ENCODE data around the gene MAOA. TPM values are rescaled to one million over a fixed set of nuclear protein-coding genes. Genes with fewer than 3 reads are reported as not detected.

MAOA gene
- total RNA-seq, 2 experiments from 2014 or later: 0.10 to 0.12 TPM

GRCh38 chrX:43733699-43734098 is 77.6 kb downstream of the MAOA start:
- H3K27ac Mint-ChIP-seq: no peak overlapping the region
- ChIA-PET POLR2A (no interaction called here), CTCF (no interaction called here)
- no peaks in the 10 kb centered on the region for H3K36me3 Mint-ChIP-seq (ENCODE audit: low read depth)
- DNase-seq: no peak
- no peaks in the 10 kb centered on the region for H3K27me3 Mint-ChIP-seq
- no peaks in the 10 kb centered on the region for H3K4me1 Mint-ChIP-seq
- no peak overlapping the region for H3K4me3 Mint-ChIP-seq
- H3K9me3 Mint-ChIP-seq: no peaks in the 10 kb centered on the region

- ChIA-PET CTCF (no interaction called here), POLR2A (no interaction called here)
- Mint-ChIP-seq H3K27me3 (no peaks in the 10 kb centered on the region), H3K4me1 (no peaks in the 10 kb centered on the region), H3K27ac (no peak overlapping the region), H3K9me3 (no peaks in the 10 kb centered on the region), H3K4me3 (no peak overlapping the region), H3K36me3 (ENCODE audit: low read depth) (no peaks in the 10 kb centered on the region)
- no peak for DNase-seq
Measured at GRCh38 chrX:43734444-43734843, 78.3 kb downstream of the MAOA start.

DNA sequence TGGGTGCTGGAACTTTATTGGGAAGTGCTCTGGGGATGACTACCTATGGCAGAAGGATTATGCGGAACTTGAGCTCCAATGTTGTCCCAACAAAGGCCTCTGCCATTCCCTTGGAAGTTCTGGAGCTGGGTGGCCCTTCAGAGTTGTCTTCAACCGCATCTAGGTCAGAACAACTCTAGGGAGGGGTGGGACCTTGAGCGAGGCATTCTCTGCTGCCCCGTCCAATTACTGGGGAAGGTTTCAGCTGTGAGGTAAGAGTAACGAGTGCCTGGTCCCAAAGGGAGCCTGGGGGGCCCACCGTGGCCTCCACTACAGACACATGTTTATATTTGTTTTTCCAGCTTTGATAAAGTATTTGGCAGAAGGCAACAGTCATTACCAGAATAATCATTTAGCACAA is 79.4 kb downstream of the MAOA start:
- no peak for DNase-seq
- Mint-ChIP-seq H3K27ac (no peak overlapping the region), H3K36me3 (ENCODE audit: low read depth) (no peaks in the 10 kb centered on the region), H3K27me3 (no peaks in the 10 kb centered on the region), H3K9me3 (no peaks in the 10 kb centered on the region), H3K4me3 (no peak overlapping the region), H3K4me1 (no peaks in the 10 kb centered on the region)
- CTCF ChIA-PET: interaction anchor here (0.6 to 1.2 kb wide), 2 partner anchors 15 to 886 kb away, joined by 4 read pairs; no protein-coding TSS in a partner anchor
- POLR2A ChIA-PET: no interaction called here

GRCh38 chrX:43735957-43736356 is 79.9 kb downstream of the MAOA start:
- Mint-ChIP-seq H3K9me3 (no peaks in the 10 kb centered on the region), H3K36me3 (ENCODE audit: low read depth) (no peaks in the 10 kb centered on the region), H3K4me3 (no peak overlapping the region), H3K27me3 (no peaks in the 10 kb centered on the region), H3K27ac (no peak overlapping the region), H3K4me1 (no peaks in the 10 kb centered on the region)
- ChIA-PET POLR2A (no interaction called here), CTCF (interaction anchor here (0.6 to 1.2 kb wide), 3 partner anchors 14 to 887 kb away, joined by 4 read pairs; no protein-coding TSS in a partner anchor)
- DNase-seq: no peak

- H3K36me3 Mint-ChIP-seq (ENCODE audit: low read depth): no peaks in the 10 kb centered on the region
- H3K4me3 Mint-ChIP-seq: no peak overlapping the region
- ChIA-PET POLR2A (no interaction called here), CTCF (interaction anchor here (2.2 kb wide), 1 partner anchor 8 kb away, joined by 5 read pairs; no protein-coding TSS in a partner anchor)
- no peaks in the 10 kb centered on the region for H3K27me3 Mint-ChIP-seq
- no peak for DNase-seq
- no peaks in the 10 kb centered on the region for H3K4me1 Mint-ChIP-seq
- H3K27ac Mint-ChIP-seq: no peak overlapping the region
- no peaks in the 10 kb centered on the region for H3K9me3 Mint-ChIP-seq
Measured at GRCh38 chrX:43741843-43742573, 85.9 kb downstream of the MAOA start.

GRCh38 chrX:43743100-43743822 is 87.2 kb downstream of the MAOA start:
- H3K9me3 Mint-ChIP-seq: no peaks in the 10 kb centered on the region
- no peaks in the 10 kb centered on the region for H3K27me3 Mint-ChIP-seq
- H3K27ac Mint-ChIP-seq: no peak overlapping the region
- POLR2A ChIA-PET: no interaction called here
- no peaks in the 10 kb centered on the region for H3K36me3 Mint-ChIP-seq (ENCODE audit: low read depth)
- CTCF ChIA-PET: no interaction called here
- no peak for DNase-seq
- no peaks in the 10 kb centered on the region for H3K4me1 Mint-ChIP-seq
- H3K4me3 Mint-ChIP-seq: no peak overlapping the region

DNA sequence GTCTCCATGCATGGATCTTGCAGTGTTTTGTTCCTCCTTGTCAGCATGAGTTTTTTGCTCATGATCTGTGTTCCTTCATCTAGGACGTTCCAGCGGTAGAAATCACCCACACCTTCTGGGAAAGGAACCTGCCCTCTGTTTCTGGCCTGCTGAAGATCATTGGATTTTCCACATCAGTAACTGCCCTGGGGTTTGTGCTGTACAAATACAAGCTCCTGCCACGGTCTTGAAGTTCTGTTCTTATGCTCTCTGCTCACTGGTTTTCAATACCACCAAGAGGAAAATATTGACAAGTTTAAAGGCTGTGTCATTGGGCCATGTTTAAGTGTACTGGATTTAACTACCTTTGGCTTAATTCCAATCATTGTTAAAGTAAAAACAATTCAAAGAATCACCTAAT is 88.2 kb downstream of the MAOA start:
- Mint-ChIP-seq H3K4me3 (no peak overlapping the region), H3K36me3 (ENCODE audit: low read depth) (no peaks in the 10 kb centered on the region), H3K27me3 (no peaks in the 10 kb centered on the region), H3K9me3 (no peaks in the 10 kb centered on the region), H3K4me1 (no peaks in the 10 kb centered on the region), H3K27ac (no peak overlapping the region)
- ChIA-PET POLR2A (no interaction called here), CTCF (no interaction called here)
- DNase-seq: no peak

DNA sequence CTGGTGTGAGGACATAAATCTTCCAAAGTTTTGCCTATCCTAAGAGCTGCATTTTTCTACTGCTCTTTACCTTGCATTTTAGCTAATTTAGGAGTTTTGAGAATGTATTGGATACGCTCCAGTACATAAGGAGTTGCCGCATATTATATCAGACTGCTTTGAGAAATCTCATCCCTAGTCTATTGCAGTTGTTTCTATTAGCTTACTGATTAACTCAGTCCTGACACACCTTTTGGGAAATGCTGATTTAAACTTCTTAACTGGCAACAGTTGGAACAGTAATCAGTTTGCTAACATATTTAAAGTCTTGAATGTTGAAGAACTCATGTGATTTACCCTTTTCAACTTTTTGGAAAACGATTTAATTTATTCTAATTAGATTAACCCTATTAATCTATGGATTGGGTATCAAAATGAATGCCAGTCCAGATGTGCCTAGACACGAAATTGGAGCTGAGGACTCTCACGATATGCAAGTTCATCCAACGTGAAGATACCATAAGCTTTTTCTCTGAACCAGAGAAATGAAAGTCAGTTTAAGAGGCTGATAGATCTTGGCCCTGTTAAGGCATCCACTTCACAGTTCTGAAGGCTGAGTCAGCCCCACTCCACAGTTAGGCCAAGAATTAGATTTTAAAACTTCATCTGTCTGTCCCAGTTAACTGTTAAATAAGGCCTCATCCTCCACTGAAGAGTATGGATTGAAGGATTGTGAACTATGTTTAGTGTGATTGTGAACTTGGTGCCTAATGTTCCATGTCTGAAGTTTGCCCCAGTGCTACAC is 90.0 kb downstream of the MAOA start:
- Mint-ChIP-seq H3K4me3 (no peak overlapping the region), H3K27ac (no peak overlapping the region), H3K27me3 (no peaks in the 10 kb centered on the region), H3K4me1 (peaks cover 9% of the 10 kb centered on the region), H3K9me3 (no peaks in the 10 kb centered on the region), H3K36me3 (ENCODE audit: low read depth) (no peaks in the 10 kb centered on the region)
- ChIA-PET POLR2A (interaction anchor here (0.7 kb wide), 1 partner anchor 1613 kb away, joined by 5 read pairs; no protein-coding TSS in a partner anchor), CTCF (no interaction called here)
- DNase-seq: no peak

DNA sequence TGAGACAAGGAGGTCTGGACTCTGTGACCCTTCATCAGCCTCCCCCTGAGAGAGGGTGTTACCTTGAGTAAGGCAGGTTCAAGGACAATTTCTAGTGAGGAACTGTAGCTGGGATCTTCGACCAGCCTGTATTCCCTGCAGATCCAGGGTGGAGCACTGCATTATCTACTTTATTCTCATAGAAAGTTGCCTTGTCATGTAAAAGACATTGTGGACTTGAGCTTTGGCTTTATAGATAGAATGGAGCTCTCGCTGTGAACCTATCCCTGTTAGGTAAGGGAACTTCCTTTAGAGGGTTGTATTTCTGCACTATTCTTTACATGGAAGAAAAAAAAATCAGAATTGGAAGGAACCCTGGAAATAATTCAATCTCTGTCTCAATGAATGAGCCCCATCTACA is 91.4 kb downstream of the MAOA start:
- no peak for DNase-seq
- H3K4me3 Mint-ChIP-seq: no peak overlapping the region
- ChIA-PET CTCF (interaction anchor here (1.1 kb wide), 1 partner anchor 38 kb away, joined by 3 read pairs; no protein-coding TSS in a partner anchor), POLR2A (no interaction called here)
- H3K27ac Mint-ChIP-seq: no peak overlapping the region
- H3K4me1 Mint-ChIP-seq: peaks cover 9% of the 10 kb centered on the region
- no peaks in the 10 kb centered on the region for H3K27me3 Mint-ChIP-seq
- H3K36me3 Mint-ChIP-seq (ENCODE audit: low read depth): no peaks in the 10 kb centered on the region
- H3K9me3 Mint-ChIP-seq: no peaks in the 10 kb centered on the region

DNA sequence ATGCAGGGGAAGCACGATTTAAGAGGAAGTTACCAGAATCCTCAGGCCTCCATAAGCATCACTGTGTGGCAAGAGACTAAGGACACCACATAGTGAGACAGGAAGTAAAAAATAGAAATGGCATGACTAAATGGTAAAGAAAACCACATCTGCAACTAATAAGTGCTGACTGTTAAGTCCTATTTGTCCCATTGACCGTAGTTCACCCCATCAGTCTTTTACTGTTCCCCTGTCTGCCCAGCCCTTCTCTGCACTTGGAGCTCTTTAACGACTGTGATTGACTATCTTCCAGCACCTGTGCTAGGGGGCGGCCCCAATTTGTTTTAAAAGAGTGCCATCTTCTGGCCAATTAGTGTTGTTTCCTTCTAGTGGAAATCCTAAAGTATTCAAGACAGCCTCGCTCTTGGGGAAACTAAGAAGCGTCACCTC is 94.2 kb downstream of the MAOA start:
- CTCF ChIA-PET: interaction anchor here (0.5 to 1.3 kb wide), 6 partner anchors 9 to 493 kb away, joined by 3 to 5 read pairs (median 3); no protein-coding TSS in a partner anchor
- no peak overlapping the region for H3K4me3 Mint-ChIP-seq
- peak; percentile 37 for DNase-seq
- H3K4me1 Mint-ChIP-seq: peaks cover 9% of the 10 kb centered on the region
- H3K9me3 Mint-ChIP-seq: no peaks in the 10 kb centered on the region
- no peaks in the 10 kb centered on the region for H3K36me3 Mint-ChIP-seq (ENCODE audit: low read depth)
- no peaks in the 10 kb centered on the region for H3K27me3 Mint-ChIP-seq
- POLR2A ChIA-PET: no interaction called here
- no peak overlapping the region for H3K27ac Mint-ChIP-seq

- Mint-ChIP-seq H3K36me3 (ENCODE audit: low read depth) (no peaks in the 10 kb centered on the region), H3K27ac (no peak overlapping the region), H3K4me3 (no peak overlapping the region), H3K9me3 (no peaks in the 10 kb centered on the region), H3K4me1 (peaks cover 9% of the 10 kb centered on the region), H3K27me3 (no peaks in the 10 kb centered on the region)
- no peak for DNase-seq
- CTCF ChIA-PET: no interaction called here
- POLR2A ChIA-PET: no interaction called here
Measured at GRCh38 chrX:43753637-43754036, 97.5 kb downstream of the MAOA start.

DNA sequence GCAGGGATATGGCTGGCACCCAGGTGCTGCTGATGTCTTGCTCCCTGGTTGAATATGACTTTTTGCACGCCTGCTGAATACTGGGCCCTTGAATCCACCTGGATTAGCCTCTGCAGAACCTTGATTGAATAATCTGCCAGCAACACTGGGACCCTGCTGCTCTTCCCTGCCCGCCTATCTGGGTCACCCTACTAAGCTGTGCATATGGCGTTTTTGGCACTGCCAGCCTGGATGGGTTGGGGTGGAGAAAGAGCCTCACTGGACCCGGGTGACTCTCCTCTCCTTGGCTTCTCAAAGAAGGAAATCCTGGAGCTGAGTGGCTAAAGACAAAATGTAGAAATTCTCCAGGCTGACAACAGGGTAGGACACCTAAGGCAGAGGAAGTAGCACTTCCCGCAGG is 100.0 kb downstream of the MAOA start:
- H3K36me3 Mint-ChIP-seq (ENCODE audit: low read depth): no peaks in the 10 kb centered on the region
- CTCF ChIA-PET: no interaction called here
- no peaks in the 10 kb centered on the region for H3K27me3 Mint-ChIP-seq
- POLR2A ChIA-PET: no interaction called here
- DNase-seq: no peak
- no peaks in the 10 kb centered on the region for H3K9me3 Mint-ChIP-seq
- H3K4me1 Mint-ChIP-seq: no peaks in the 10 kb centered on the region
- no peak overlapping the region for H3K27ac Mint-ChIP-seq
- H3K4me3 Mint-ChIP-seq: no peak overlapping the region

GRCh38 chrX:43758044-43758443 is 101.9 kb downstream of the MAOA start:
- DNase-seq: no peak
- Mint-ChIP-seq H3K36me3 (ENCODE audit: low read depth) (no peaks in the 10 kb centered on the region), H3K9me3 (no peaks in the 10 kb centered on the region), H3K4me1 (no peaks in the 10 kb centered on the region), H3K27ac (no peak overlapping the region), H3K4me3 (no peak overlapping the region), H3K27me3 (no peaks in the 10 kb centered on the region)
- ChIA-PET CTCF (interaction anchor here (0.5 kb wide), 1 partner anchor 154 kb away, joined by 4 read pairs; no protein-coding TSS in a partner anchor), POLR2A (no interaction called here)

Measured in activated CD4-positive, alpha-beta T cell treated with anti-CD3 and anti-CD28 coated beads, Interleukin-2, amount 10 ng/mL, durations not matched to agents 7 days and 5 days (primary cell).